GM04503 (cell line): ENCODE data around the gene CDYL.
"Not testable (repeated sequence)": the region's sequence is repeated elsewhere in the genome, so short reads cannot be mapped to it uniquely, and the experiment has no call there.

Experiments
- DNase-seq: peaks from one replicate; pipeline ENCODE4 v3.0.0-alpha.2; 2012; ENCODE audit warnings: low read depth

The CDYL gene

GRCh38 chr6:4803343-4803744, 27.1 kb downstream of the CDYL start:
- DNase-seq, result no peak

DNA sequence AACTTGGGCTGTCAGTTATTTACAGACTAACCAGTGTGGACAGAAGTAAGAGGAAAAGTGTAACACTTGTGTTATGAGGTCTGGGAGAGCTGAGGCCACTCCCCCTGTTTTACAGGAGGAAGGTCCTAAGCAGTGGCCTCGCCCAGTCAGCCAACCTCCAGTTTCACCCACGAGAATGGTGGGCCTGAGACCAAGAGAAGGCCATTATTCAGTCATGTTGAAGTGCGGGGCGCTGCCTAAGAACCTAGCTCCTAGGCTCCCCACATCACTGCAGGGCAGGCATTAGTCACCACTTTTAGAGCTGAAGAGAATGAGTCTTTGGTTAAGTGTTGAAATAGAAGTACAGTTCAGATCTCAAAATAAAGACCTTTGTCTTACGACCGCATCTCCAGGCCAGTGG, 27.9 kb downstream of the CDYL start:
- DNase-seq, result no peak

GRCh38 chr6:4805553-4806336, 29.5 kb downstream of the CDYL start:
- DNase-seq, result no peak

GRCh38 chr6:4806337-4806725, 30.1 kb downstream of the CDYL start:
- DNase-seq, result no peak

GRCh38 chr6:4806791-4807190, 30.6 kb downstream of the CDYL start:
- no peak for DNase-seq

DNA sequence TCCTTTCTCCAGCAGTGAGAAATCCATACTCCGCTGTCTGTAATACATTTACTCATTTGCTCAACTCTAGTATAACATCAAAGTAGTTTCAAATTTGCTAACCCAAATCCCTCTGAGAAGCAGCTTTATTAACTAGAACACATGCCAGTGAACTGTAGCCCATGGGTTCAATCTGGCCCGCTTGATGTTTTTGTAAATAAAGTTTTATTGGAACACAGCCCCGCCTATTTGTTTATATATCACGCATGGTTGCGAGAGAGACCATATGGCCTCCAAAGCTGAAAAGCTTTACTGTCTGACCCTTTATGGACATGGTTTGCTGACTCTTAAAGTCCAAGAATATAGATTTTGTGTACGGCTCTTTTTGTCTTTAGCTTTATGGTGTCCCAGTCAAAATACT, 32.2 kb downstream of the CDYL start:
- no peak for DNase-seq

DNA sequence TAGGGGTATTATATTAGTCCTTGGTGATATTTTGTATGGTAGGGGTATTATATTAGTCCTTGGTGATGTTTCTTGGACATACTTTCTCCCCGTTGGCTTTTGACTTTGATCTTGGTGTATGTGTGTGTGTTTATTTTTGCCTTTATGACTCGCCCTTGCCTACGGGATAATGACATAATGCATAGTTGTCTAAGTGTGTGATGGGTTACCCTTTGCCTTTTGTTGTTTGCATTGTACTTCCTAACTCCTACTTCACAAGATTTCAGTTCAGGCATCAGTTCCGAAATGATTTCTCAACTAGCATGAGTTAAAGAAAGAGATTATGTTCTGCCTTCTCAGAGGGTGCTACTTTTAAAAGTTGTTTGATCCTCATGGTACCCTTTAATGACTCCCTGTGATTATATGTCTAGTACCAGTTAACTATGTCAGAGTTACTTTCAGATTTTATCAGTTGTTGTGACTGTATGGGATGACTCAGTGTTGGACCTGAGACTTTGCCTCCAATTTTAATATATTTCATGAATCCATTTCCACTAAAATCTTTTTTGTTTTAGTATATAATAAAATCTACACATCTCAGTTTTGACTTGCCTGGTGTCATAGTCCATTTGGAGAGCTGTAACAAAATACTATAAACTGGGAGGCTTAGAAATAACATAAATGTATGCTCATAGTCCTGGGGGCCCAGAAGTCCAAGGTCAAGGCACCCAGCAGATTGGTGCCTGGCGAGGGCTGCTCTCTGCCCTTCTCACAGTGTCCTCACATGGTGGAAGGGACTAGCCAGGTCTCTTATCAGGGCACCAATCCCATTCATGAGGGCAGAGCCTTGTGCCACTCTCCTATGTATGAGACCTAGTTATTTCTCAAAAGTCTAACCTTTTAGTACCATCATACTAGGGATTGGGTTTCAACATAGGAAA, 34.1 kb downstream of the CDYL start:
- DNase-seq, result no peak

DNA sequence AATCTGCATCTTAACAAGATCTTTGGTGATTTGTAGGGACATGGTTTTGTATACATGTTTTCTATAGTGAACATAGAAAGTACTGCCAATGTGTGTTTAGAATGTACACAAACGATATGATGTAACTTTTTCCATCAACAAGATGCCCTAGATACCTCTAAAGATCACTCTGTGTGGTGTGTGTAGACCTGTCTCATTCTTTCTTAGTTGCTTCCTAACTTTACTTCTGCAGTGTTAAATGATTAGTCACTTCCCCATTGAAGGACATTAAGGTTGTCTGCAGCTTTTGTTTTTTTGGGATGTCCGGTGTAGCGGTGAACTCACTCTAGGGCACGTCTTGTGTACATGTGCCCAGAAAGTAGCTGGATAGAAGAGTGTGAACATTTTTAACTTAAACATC, 35.9 kb downstream of the CDYL start:
- no peak for DNase-seq

- no peak for DNase-seq
These were observed 36.9 kb downstream of the CDYL start for GRCh38 chr6:4813055-4813454.

DNA sequence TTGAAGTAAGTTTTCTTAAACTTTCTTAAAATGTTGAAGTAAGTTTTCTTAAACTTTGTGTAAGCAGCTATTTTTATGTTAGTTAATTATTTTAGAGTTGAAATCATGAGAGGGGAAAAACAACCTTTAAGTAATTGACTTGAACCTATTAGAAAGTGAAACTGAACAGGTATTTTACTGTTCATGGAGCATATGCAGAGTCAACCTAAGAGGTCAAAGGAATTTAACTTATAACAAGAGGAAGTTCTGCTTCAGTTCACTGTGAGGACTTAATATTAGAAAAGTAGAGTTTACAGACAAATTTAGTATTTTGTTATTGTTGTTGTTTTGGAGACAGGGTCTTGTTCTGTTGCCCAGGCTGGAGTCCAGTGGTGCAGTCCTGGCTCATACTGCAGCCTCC, 38.0 kb downstream of the CDYL start:
- no peak for DNase-seq

- no peak for DNase-seq
These were observed 38.8 kb downstream of the CDYL start for GRCh38 chr6:4814987-4815386.

DNA sequence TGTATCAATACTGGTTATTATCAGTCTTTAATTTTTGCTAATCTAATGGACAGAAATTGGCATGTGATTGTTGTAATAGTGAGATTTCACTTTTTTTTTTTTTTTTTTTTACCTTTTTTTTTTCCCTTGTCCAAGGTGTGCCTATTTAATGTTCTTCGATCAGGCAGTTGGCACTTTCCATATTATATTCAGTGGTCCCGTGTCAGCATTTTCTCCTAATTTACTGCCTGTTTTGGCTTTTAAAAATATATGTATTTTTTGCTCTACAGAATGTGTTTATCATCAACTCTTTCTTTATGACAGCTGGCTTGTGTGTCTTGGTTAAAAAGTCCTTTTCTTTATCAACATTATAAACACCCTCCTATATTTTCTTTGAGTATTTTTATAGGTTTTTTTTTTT, 39.4 kb downstream of the CDYL start:
- DNase-seq, result no peak

- DNase-seq, result no peak
These were observed 40.7 kb downstream of the CDYL start for GRCh38 chr6:4816904-4817303.

DNA sequence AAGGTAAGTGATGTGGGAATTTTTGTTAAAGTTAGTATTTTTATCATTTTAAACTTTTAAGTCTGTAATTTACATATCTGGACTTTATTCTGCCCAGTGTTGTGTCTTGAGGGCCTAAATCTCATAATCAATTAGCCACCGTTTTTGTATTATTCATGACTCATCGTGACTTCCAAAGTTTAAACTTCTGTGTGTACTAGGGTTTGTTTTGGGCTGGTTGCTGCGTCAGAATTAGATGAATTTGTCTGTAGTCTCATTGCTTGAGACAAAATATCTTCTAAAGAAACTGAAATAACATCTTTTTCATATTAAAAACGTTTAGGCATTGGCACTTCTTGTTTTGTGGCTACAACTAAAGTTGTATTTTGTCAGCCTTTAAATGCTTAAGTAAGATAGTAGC, 41.3 kb downstream of the CDYL start:
- peak; percentile 28 for DNase-seq

- DNase-seq, result no peak
These were observed 42.2 kb downstream of the CDYL start for GRCh38 chr6:4818272-4818938.

- DNase-seq, result no peak
These were observed 43.6 kb downstream of the CDYL start for GRCh38 chr6:4819706-4820283.

GRCh38 chr6:4820704-4821276, 44.6 kb downstream of the CDYL start:
- peak; percentile 63 for DNase-seq

DNA sequence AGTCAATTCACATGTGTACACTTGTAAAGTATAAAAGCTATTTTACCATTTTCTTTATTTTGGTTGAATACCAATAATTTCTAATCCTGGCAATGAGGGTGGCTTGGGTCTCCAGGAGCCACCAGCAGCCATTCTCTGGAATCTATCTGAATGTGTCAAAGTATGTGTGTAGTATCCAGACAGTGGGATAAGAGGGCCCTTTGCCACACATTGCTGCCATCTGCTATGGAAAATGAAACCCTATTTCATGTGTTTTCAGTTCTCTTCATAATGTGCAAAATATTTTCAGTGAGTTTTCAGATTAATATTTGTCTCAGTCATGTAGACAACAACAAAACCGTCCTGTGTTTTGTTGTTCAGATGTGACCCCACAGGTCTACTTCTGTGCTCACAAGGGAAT, 46.3 kb downstream of the CDYL start:
- DNase-seq, result no peak

DNA sequence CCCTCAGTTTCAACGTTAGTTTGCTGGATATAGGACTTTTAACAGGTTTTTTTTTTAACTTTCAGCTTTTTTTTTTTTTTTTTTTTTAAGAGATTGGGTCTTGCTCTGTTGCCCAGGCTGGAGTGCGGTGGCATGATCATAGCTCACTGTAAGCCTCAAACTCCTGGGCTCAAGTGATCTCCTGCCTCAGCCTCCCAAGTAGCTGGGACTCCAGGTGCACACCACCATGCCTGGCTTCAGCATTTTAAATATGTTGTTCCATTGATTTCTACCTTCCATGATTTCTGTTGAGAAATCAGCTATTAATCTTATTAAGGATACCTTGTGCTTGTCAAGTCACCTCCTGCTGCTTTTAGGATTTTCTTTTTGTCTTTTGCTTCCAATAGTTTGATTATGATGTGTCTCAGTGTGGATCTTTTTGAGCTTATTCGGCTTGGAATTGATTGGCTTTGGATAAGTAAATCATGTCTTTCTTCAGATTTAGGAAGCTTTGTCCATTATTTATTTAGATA, 52.0 kb downstream of the CDYL start:
- DNase-seq, result no peak

DNA sequence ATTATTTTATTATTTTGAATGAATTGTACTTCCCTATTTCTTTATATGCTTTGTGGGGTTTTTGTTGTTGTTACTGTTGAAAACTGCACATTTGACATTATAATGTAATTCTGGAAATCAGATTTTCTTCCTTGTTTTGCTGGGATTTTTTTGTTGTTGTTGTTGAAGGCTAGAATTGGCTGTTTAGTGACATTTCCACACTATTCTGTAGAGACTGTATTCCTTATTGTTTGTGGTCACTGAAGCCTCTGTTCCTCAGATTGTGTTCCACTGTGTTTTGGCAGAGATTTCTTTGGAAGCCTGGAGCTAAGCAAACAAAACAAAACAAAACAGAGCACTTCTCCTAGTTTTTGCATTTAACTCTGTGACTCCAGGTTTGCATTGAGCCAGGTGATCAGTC, 52.9 kb downstream of the CDYL start:
- no peak for DNase-seq

- DNase-seq, result not testable (repeated sequence)
These were observed 59.3 kb downstream of the CDYL start for GRCh38 chr6:4835540-4835939.

GRCh38 chr6:4840169-4840568, 64.0 kb downstream of the CDYL start:
- DNase-seq, result no peak
